ENCODE data around the gene D2HGDH.
"Not testable (repeated sequence)": the region's sequence is repeated elsewhere in the genome, so short reads cannot be mapped to it uniquely, and the experiment has no call there.

Gene D2HGDH

DNA sequence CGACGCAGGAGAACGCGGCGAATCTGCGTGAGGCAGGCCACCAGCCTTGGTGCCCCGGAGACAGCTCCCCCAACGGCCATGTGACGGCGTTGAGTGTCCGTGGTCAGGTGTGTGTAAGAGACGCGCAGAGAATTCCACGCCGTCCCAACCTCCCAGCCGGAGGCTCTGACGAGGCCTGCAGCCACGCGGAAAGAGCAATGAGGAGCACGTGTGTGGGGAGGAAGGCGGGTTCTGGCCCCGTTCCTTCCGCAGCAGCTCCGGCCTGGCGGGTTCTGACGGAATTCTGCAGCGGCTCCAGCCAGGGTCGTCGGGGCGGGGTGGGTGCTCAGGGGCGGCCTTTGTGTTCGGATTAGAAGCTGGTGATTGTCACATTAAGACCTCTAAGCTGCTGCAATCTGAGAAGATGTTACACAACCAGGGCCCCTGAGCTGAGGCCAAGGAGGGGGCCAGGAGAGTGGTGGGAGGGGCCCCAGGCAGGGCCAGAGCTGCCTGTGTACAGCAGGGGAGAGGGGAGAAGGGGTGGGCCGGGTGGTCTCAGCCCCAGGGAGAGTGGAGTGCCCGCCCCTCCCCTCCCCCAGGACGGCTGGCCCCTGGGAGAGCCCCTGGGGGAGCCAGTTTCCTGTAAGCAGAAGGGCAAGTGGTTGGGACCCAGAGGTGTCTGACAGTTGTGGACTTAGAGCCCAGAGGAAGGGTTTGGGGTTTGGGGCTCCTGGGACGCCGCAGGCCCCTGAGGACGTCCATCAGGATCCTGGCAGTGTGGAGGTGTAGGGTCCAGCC lies 37.0 kb downstream of the D2HGDH start:
- DNase-seq, result no peak

DNA sequence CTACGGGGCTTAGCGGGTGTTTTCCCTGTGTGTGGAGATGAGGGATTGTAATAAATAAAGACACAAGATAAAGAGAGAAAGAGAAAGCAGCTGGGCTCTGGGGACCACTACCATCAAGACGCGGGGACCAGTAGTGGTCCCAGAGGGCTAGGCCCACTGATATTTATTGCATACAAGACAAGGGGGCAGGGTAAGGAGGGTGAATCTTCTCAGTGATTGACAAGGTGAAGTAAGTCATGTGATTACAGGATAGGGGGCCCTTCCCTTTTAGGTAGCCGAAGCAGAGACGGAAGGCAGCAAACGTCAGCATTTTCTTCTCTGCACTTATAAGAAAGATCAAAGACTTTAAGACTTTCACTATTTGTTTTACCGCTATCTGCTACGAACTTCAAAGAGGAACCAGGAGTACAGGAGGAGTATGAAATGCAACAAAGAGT lies 37.7 kb downstream of the D2HGDH start:
- peak; percentile 32 for DNase-seq

DNA sequence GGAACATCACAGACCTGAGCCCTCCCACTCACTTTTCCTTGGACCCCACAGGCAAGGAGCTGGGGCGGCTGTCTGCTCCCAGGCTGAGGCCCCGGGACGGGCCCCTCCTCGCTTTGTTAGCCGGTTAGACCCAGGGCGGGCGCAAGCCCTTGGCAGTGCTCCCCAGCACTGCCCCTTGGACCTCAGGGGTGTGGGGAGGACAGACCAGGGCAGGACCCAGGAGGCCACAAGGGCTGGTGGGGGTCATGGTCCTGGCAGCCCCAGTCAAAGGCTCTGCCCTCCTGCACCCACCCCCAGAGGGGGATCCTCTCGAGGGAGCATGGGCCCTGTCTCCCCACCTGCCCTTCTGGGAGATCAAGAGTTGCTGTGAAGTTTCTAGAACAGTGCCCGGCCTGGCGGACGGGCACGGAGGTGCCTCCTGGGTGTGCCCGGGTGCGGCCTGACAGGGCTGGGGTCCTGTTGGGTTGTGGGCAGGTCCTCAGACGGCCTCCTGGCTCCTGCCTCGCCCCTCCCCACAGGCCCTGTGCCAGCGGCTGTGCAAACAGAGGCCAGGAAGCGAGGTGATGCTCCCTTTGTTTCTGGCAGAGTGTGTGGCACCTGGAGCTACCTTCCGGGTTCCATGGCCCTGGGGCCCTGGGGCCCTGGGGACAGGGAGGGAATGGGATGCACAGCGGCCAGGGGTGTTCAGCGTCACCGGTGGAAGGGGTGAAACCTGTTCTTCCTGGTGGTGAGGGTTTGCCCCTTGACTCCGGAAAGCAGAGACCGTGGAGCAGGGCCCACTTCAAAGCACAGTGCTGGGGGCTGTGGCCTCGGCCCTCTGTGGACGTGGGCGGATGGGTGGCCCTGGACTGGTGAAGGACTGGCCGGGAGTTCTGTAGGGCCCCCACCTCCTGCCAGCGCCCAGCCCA lies 39.3 kb downstream of the D2HGDH start:
- DNase-seq, result no peak

DNA sequence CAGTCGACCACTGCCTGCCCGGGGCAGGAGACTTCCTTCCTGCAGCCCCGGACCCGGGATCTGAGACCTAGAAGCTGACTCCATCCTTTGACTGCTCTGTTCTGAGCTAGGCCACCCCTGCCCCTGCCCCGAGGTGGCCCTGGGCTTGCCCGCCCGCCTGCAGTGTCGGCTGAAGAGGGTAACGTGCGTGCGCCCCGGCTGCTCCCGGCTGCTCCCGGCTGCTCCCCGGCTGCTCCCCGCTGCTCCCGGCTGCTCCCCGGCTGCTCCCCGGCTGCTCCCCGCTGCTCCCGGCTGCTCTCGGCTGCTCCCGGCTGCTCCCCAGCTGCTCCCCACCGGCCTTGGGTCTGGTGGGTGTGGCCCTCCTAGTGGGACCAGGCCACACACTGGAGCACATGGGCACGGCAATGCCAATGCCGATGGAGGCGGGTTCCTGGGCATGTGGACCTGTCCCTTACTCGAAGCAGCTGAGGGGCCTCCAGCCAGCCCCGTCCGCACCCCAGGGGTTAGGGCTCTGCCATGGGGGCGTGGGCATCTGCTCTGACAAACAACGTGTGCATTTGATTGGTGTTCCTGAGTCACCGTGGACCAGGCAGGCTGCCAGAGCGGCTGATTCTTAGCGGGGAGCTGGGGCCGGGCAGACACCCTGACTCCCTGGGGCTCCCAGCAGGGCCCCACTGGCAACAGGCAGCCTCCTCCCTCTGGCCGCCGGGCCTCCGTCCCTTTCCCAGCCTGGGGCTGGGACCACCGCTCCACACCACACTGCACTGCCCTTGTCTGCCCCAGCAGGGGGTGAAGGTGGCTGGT lies 40.2 kb downstream of the D2HGDH start:
- DNase-seq, result no peak

DNA sequence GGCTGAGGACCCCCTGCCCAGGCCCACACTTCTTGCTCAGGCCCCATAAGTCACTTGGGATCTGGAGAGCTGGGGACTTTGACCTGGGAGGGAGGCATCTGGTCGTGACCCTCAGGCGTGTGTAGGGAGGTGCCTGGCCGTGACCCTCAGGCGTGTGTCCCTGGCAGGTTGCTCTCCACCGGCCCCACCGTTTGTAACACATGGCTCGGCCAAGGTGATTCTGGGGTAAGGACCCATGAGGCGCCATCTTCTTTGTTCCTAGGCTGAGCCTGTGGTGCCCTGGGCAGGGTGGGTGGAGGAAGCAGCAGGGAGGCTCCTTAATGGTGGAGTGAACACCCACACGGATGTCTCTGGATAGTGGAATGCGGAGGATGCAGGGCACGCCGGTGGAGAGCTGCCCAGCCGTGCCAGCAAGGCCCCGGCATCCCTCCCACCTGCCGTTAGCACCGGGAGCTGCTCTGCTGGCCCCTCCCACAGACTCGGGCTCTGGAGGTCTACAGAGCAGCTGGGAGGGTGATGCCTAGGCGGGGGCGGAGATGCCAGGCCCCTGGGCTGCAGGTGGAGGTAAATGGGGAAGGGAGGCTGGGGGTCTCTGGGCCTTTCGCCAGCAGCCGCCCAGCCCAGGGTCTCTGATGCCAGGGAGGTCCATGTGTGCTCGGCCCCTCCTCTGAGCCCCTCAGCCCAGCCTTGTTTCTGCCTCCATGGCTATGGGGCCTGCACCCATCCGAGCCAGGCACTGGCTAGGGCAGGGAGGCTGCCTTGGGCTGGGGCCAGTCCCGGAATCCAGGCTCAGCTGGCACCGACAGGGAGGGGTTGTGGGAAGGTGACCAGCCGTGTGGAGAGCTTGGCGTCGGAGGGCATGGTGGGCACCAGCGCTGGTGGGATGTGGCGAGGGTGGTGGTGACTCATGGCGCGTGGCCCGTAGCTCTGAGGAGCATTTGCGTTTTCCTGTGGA lies 41.1 kb downstream of the D2HGDH start:
- DNase-seq, result no peak

- no peak for DNase-seq
Measured at GRCh38 chr2:241776336-241777169, 42.1 kb downstream of the D2HGDH start, which contains the start of gene GAL3ST2. TSS of gene GAL3ST2 (plus strand) at chr2:241776822. CDS start at chr2:241776956, 134 bp downstream.

GRCh38 chr2:241777170-241777685 lies 42.8 kb downstream of the D2HGDH start:
- DNase-seq, result no peak

GRCh38 chr2:241777686-241778627 lies 43.5 kb downstream of the D2HGDH start:
- DNase-seq, result no peak

GRCh38 chr2:241780939-241781569 lies 46.6 kb downstream of the D2HGDH start:
- DNase-seq, result no peak

- not testable (repeated sequence) for DNase-seq
Measured at GRCh38 chr2:241782053-241782452, 47.6 kb downstream of the D2HGDH start.

- DNase-seq, result no peak
Measured at GRCh38 chr2:241788135-241788534, 53.7 kb downstream of the D2HGDH start.

DNA sequence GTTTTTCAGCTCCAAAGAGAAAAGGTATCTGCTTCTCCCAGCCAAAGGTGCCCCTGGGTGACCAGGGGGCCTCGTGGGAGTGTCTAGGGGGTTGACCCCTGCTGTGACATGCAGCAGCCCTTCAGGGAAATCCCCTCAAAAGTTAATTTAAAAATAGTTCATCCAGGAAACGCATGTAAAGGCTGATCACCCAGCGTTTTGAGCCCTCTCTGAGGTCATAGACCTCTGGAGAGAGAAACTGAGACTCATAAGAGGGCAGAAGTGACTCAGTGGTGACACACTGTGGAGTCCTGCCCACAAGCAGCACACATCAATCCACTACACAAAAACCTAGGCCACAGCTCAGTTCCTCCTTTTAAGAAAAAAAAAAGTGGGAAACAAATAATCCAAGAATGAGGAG lies 54.1 kb downstream of the D2HGDH start:
- DNase-seq, result peak; percentile 61

GRCh38 chr2:241791385-241791784 lies 57.0 kb downstream of the D2HGDH start:
- DNase-seq, result not testable (repeated sequence)

GRCh38 chr2:241793385-241793784 lies 59.0 kb downstream of the D2HGDH start:
- DNase-seq, result no peak

DNA sequence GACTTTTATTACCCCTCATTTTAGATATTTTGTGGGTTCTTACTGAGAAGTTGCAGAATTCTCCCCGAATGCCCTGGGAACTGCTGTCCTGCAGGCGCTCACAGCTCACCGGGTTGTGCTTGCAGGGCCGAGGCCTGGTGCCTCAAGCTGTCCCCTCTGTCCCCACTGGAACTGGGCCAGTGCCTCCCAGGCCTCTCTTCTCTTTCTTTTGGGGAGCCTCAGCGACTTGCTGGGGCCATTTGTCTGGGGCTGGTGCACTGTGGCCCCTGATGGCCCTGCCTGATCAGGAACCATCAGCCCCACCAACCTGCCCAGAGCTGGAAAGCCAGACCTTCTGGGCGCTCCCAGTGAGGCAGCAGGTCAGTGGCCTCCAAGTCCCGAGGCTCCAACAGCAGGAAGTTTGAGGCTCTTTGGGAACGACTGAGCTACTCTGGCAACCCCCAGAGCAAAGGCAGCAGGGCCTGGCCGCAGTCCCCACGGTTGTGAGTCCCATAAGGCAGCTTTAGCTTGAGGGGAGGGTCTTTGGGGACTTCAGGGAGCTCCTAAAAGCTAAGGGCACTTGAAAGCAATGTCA lies 59.9 kb downstream of the D2HGDH start:
- DNase-seq, result no peak

GRCh38 chr2:241795021-241795999 lies 60.9 kb downstream of the D2HGDH start:
- DNase-seq, result no peak

GRCh38 chr2:241796209-241796608 lies 61.8 kb downstream of the D2HGDH start:
- DNase-seq, result no peak
